PFSK-1 (cell line): ENCODE measurements around the gene KIR3DL1.
"Not testable (repeated sequence)": the region's sequence is repeated elsewhere in the genome, so short reads cannot be mapped to it uniquely, and the experiment has no call there.

Experiments used
- FOXP2 ChIP-seq: optimal IDR thresholded peaks from 2 replicates; pipeline ENCODE3; 2011; ENCODE audit warnings: borderline replicate concordance, control low read depth, inconsistent platforms; ENCODE audit not compliant: insufficient read depth; ENCODE audit errors: extremely low read length, extremely low read depth
- POLR2AphosphoS5 ChIP-seq: IDR thresholded peaks from 2 replicates; pipeline ENCODE4 v1.6.1; 2012; ENCODE audit warnings: low read depth, mild to moderate bottlenecking, control low read depth, low read length, moderate library complexity
- SIN3A ChIP-seq: IDR thresholded peaks from 2 replicates; pipeline ENCODE4 v1.6.1; 2012; ENCODE audit warnings: mild to moderate bottlenecking, low read length, moderate library complexity, borderline replicate concordance; ENCODE audit not compliant: insufficient read depth
- TAF1 ChIP-seq: IDR thresholded peaks from 2 replicates; pipeline ENCODE4 v1.6.1; 2012; ENCODE audit warnings: low read length, control low read depth, borderline replicate concordance; ENCODE audit not compliant: insufficient read depth
- TF ChIP-seq, protein P1 (sequence below), 2 experiments: IDR thresholded peaks; 2 replicates each; pipeline versions ENCODE4 v1.6.1 to v1.8.0; 2011 to 2012; ENCODE audit warnings: low read depth in 2 of 2, low read length in 2 of 2, control low read depth in 1 of 2, inconsistent platforms in 1 of 2, mild to moderate bottlenecking in 1 of 2, moderate library complexity in 1 of 2; ENCODE audit not compliant: insufficient read depth in 1 of 2

Gene KIR3DL1

DNA sequence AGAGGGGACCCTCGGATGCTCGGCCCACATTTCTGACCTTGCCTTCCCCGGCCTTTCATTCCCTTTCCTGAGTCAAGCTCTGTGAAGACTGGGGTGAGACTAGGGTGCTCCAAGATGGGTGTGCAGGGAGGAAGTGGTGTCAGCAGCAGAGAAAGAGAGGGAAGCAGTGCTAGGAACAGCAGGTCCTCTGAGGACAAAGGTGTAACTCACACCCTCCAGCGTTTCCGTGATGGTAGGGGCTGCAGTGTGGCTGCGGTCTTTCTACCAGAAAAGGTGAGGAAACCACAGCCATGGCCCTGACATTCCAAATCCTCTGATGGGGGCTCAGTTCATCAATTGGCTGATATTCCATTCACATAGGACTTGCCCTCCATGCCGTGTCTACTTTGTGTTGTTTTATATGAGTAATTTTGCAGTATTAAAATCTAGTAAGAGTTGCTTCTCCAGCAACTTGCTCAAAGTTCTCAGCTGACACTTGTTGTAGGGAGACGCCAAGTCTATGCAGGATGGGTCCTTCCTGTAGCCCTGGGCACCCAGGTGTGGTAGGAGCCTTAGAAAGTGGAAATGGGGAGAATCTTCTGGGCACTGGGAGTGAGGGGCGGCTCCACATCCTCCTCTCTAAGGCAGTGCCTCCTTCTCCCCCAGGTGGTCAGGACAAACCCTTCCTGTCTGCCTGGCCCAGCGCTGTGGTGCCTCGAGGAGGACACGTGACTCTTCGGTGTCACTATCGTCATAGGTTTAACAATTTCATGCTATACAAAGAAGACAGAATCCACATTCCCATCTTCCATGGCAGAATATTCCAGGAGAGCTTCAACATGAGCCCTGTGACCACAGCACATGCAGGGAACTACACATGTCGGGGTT lies 1.6 kb downstream of the KIR3DL1 start:
- TF ChIP-seq POLR2AphosphoS5 (no peak), SIN3A (no peak), FOXP2 (no peak), TAF1 (no peak)
- TF ChIP-seq, protein P1, sequence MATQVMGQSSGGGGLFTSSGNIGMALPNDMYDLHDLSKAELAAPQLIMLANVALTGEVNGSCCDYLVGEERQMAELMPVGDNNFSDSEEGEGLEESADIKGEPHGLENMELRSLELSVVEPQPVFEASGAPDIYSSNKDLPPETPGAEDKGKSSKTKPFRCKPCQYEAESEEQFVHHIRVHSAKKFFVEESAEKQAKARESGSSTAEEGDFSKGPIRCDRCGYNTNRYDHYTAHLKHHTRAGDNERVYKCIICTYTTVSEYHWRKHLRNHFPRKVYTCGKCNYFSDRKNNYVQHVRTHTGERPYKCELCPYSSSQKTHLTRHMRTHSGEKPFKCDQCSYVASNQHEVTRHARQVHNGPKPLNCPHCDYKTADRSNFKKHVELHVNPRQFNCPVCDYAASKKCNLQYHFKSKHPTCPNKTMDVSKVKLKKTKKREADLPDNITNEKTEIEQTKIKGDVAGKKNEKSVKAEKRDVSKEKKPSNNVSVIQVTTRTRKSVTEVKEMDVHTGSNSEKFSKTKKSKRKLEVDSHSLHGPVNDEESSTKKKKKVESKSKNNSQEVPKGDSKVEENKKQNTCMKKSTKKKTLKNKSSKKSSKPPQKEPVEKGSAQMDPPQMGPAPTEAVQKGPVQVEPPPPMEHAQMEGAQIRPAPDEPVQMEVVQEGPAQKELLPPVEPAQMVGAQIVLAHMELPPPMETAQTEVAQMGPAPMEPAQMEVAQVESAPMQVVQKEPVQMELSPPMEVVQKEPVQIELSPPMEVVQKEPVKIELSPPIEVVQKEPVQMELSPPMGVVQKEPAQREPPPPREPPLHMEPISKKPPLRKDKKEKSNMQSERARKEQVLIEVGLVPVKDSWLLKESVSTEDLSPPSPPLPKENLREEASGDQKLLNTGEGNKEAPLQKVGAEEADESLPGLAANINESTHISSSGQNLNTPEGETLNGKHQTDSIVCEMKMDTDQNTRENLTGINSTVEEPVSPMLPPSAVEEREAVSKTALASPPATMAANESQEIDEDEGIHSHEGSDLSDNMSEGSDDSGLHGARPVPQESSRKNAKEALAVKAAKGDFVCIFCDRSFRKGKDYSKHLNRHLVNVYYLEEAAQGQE (IDR thresholded peaks at IDR 0.05; ENCODE audit: insufficient read depth in 1 of 2, low read depth in 2 of 2, low read length in 2 of 2): no peak

DNA sequence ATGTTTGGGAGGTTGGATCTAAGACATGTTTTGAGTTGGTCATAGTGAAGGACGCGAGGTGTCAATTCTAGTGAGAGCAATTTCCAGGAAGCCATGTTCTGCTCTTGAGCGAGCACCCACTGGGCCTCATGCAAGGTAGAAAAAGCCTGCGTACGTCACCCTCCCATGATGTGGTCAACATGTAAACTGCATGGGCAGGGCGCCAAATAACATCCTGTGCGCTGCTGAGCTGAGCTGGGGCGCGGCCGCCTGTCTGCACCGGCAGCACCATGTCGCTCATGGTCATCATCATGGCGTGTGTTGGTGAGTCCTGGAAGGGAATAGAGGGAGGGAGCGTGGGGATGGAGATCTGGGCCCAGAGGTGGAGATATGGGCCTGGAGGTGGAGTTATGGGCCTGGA lies 16.2 kb downstream of the KIR3DL1 start, which contains the start of gene KIR2DS4:
TSS of gene KIR2DS4 (plus strand) at position 181 of the 400 bp plus-strand sequence.
- not testable (repeated sequence) for TF ChIP-seq POLR2AphosphoS5, FOXP2
- TF ChIP-seq, protein P1 (IDR thresholded peaks at IDR 0.05; ENCODE audit: insufficient read depth in 1 of 2, low read depth in 2 of 2, low read length in 2 of 2): not testable (repeated sequence)

DNA sequence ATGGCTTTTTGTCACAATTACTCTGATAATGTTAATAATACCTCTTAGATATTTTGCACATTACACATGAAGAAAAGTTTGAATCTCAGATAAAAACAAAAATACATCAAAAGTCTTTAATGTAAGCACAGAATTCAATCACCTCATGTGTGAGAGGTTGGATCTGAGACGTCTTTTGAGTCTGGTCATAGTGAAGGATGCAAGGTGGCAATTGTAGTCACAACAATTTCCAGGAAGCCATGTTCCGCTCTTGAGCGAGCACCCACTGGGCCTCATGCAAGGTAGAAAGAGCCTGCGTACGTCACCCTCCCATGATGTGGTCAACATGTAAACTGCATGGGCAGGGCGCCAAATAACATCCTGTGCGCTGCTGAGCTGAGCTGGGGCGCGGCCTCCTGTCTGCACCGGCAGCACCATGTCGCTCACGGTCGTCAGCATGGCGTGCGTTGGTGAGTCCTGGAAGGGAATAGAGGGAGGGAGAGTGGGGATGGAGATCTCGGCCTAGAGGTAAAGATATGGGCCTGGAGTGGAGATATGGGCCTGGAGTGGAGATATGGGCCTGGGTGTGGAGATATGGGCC lies 33.9 kb downstream of the KIR3DL1 start, which contains the start of gene KIR3DL2:
TSS of gene KIR3DL2 (plus strand) at position 383 of the 580 bp plus-strand sequence. CDS start at position 416, 33 bp downstream.
- TF ChIP-seq FOXP2, SIN3A, TAF1: not testable (repeated sequence)

DNA sequence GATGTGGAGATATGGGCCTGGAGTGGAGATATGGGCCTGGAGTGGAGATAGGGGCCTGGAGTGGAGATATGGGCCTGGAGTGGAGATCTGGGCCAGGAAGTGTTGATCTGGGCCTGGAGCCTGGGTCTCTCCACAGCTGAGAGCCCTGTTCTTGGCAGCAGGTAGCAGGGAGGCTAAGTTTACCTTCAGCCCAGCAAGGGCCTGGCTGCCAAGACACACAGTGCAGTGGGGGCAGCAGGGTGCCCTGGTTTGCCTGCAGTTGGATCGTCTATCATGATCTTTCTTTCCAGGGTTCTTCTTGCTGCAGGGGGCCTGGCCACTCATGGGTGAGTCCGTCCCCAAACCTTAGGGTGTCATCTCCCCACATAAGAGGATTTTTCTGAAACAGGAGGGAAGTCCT lies 34.7 kb downstream of the KIR3DL1 start:
- TF ChIP-seq, protein P1 (IDR thresholded peaks at IDR 0.05; ENCODE audit: insufficient read depth in 1 of 2, low read depth in 2 of 2, low read length in 2 of 2): no peak
- no peak for TF ChIP-seq TAF1
- no peak for TF ChIP-seq POLR2AphosphoS5
- no peak for TF ChIP-seq SIN3A
- TF ChIP-seq FOXP2: no peak

DNA sequence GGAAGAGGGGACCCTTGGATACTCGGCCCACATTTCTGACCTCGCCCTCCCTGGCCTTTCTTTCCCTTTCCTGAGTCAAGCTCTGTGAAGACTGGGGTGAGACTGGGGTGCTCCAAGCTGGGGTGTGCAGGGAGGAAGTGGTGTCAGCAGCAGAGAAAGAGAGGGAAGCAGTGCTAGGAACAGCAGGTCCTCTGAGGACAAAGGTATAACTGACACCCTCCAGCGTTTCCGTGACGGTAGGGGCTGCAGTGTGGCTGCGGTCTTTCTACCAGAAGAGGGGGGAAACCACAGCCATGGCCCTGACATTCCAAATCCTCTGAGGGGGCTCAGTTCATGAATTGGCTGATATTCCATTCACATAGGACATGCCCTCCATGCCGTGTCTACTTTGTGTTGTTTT lies 35.1 kb downstream of the KIR3DL1 start:
- TF ChIP-seq POLR2AphosphoS5: no peak
- no peak for TF ChIP-seq FOXP2
- TF ChIP-seq TAF1: no peak
- TF ChIP-seq, protein P1 (IDR thresholded peaks at IDR 0.05; ENCODE audit: insufficient read depth in 1 of 2, low read depth in 2 of 2, low read length in 2 of 2): no peak
- no peak for TF ChIP-seq SIN3A
